Kasumi-1 (cell line): Measurements from ENCODE around the gene GUCY2C.
A peak's percentile ranks its signal among the peaks of the same experiment; 100 is the strongest.

Experiments
- DNase-seq, 2 experiments: peaks; one replicate each; lab custom pipeline; 2025; lab: John Stamatoyannopoulos, UW

Gene GUCY2C

GRCh38 chr12:14621826-14622225 is 74.6 kb downstream of the GUCY2C start:
- DNase-seq: peak in 1 of 2 experiments; percentile 10

DNA sequence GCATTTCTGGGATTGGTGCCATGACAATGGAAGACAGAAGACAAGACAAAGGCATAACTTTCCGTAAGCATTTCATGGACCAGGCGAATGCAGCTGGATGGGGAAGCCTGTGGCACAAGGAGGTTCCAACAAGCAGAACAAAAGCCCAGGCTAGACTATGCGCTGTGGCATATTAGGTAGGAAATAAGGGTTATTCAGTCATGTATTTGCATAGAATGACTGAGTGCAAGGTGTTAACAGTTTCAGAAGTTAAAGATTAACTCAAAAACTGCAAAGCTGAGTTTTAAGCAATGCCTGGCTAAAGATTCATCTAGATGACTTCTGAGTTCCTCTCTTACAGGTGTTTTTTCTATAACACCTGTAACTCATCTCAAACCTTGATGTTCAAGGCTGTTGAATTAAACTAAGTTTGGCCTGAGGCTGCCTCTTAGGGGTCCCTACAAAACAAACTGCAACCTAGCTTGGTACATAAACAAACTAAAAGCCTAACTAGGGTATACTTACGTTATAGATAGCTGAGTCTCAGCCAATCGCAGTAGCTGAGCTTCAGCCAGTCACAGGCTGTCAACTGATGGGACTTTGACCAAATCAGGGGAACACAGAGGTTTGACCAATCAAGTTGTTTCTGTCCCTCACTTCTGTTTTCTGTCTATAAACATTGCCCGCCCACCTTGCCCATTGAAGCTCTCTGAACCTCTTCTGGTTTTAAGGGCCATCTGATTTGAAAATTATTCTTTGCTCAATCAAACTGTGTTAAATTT is 76.5 kb downstream of the GUCY2C start:
- no peak for DNase-seq

- peak; percentile 16 to 40 for DNase-seq
These were observed 77.4 kb downstream of the GUCY2C start for GRCh38 chr12:14618983-14619382.

GRCh38 chr12:14614704-14615121 is 81.7 kb downstream of the GUCY2C start:
- no peak for DNase-seq

DNA sequence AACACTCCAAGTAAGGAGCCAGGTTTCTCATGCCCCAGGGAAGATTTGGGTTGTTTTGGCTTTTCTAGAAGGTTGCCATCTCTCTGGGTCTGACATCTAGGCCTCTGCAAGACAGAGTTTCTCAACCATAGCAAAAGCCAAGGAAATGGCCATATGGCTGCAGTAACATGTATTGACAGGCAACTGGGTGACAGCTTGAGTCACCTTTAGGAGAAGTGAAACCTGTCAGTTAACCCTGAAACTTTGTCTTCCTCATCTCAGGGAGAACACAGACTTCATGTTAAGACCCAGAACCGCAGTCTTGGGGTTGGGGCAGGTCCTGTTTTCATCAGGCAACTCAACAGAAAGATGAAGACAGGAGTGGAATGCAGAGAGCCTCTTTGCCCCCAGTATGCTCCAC is 82.7 kb downstream of the GUCY2C start:
- no peak for DNase-seq

- DNase-seq: no peak
These were observed 83.4 kb downstream of the GUCY2C start for GRCh38 chr12:14612898-14613445.

DNA sequence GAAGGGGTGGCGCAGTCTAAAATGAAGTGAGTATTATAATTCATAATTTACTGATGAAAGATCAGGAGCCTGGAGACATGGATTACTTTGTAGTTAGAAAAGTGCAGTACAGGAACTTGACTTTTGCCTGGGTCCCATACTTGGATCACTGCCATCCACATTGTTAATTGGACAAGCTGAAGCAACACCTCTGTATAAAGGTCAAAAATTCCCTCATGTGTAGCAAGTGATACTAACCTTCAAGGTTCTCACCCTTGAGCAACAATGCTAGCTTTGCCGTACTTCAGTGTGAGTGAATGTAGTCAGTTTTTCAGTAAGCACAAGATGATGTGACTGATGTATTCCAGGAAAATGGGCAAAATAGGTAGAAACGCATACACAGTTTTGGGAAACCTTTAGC is 84.1 kb downstream of the GUCY2C start:
- DNase-seq: no peak

GRCh38 chr12:14611640-14612203 is 84.7 kb downstream of the GUCY2C start:
- no peak for DNase-seq

DNA sequence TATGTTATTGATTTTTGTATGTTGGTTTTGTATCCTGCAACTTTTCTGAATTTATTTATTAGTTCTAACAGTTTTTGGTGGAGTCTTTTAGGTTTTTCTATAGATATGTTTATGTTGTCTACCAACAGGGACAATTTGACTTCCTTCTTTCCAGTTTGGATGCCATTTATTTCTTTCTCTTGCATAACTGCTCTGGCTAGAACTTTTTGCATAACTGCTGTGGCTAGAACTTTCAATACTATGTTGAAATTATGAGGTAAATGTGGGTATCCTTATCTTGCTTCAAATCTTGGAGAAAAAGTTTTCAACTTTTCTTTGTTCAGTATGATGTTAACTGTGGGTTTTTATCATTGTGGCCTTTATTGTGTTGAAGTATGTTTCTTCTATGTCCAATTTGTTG is 88.8 kb downstream of the GUCY2C start:
- DNase-seq: peak; percentile 19

DNA sequence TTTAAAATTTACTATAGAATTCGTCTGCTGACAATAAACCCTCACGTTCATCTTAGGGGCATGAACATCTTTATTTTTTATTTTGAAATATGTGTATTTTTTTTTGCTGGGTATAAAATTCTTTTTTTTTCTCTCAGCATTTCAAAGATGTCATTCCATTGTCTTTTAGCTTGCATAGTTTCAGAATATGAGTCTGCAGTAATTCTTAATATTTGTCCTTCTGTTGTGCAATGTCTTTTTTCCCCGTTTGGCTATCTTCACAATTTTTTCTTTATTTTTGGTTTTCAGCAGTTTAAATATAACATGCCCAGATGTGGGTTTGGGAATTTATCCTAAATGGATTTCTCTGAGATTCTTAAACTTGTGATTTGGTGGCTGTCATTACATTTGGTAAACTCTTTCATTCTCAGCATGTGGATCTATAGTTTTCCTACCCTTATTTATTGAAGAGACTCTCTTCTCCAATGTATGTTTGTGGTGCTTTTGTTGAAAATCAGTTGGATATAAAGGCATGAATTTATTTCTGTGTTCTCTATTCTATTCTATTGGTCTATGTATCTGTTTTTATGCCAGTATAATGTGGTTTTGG is 90.9 kb downstream of the GUCY2C start:
- peak; percentile 13 to 32 for DNase-seq

- DNase-seq: no peak
These were observed 94.5 kb downstream of the GUCY2C start for GRCh38 chr12:14601692-14602478.

- DNase-seq: no peak
These were observed 98.9 kb downstream of the GUCY2C start for GRCh38 chr12:14597480-14597879.

DNA sequence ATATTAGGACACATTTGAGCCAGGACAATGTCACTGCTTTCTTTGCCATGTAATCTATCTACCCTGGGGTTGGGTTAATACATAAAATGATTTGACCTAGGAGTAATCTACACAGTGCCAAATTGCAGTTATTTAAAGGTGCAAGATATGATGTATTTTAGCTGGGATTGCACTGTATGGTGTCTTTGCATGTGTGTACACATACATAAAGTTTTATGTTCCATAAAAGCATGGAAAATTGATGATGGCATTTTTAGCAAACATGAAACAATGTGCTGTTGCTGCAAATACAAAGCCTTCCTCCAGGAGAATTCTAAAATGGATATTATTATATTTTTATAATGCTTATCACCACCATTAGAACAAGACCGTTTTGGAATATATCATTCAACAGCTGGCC is 104.7 kb downstream of the GUCY2C start:
- DNase-seq: no peak

DNA sequence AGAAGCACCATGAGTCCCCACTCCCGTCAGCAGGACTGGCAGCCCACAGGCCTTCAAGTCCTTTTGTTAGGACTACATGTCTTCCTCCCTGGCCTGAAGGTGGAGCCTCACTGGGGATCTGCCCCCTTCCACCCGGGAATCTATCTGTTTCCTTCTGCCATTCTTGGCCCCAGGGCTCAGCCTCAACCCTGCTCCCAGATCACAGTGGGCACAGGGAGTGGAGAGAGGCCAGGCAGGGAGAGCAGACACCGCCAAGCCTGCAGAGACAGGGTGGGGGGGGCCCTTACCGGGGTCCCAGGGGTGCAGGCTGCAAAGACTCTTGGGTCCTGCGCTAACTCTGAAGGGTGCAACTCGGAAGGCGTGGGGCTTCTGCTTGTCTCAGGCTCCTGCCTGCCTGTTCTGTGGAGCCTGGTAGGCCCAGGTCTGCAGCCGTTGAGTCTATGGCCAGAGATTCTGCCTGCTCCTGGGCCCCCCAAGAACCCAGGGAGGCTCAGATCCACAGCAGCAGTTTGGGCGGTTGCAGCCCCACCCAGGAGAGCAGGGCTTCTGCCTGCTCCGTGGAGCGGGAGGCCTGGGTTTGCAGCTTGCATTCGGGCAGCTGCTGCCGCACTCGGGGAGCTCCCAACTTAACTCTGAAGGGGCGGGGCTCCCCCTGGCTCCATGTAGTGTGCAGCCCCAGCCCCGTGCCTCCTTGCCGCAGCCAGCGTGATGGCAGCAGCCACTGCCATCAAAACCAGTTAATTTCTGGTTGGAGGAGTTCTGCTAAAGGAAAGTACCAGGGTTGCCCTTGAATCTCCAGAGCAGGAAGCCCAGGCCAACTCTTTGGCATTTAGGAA is 107.0 kb downstream of the GUCY2C start:
- DNase-seq: no peak

- no peak for DNase-seq
These were observed 107.8 kb downstream of the GUCY2C start for GRCh38 chr12:14588571-14588970.

- DNase-seq: no peak
These were observed 117.8 kb downstream of the GUCY2C start for GRCh38 chr12:14578646-14579045.

- peak; percentile 0 to 2 for DNase-seq
These were observed 119.1 kb downstream of the GUCY2C start for GRCh38 chr12:14577344-14577743.

DNA sequence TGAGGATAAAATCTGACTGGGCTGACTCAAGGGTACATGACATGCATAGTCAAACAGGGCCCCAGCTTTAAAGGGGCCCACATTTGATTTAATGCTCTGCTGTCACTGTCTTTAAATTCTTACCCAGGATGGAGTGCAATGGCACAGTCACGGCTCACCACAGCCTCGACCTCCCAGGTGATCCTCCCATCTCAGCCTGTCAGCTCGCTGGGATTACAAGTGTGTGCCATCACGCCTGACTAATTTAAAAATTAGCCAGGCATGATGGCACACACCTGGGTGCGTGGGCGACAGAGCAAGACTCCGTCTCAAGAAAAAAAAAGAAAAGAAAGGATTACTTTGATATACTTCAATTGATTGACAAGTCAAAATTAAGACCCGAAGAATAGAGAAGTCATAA is 119.5 kb downstream of the GUCY2C start:
- DNase-seq: no peak

DNA sequence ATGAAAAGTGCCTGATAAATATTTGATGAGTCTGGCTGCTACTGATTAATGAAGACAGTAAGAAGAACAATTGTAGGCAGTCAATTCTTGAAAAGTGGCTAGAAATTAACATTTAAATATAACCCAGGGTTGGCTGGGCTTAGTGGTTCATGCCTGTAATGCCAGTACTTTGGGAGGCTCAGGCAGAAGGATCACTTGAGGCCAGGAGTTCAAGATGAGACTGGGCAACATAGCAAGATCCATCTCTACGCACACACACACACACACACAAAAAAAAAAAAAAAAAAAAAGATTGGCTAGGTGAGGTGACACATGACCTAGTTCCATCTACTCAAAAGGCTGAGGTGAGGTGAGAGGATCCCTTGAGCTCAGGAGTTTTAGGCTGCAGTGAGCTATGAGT is 120.8 kb downstream of the GUCY2C start:
- no peak for DNase-seq

DNA sequence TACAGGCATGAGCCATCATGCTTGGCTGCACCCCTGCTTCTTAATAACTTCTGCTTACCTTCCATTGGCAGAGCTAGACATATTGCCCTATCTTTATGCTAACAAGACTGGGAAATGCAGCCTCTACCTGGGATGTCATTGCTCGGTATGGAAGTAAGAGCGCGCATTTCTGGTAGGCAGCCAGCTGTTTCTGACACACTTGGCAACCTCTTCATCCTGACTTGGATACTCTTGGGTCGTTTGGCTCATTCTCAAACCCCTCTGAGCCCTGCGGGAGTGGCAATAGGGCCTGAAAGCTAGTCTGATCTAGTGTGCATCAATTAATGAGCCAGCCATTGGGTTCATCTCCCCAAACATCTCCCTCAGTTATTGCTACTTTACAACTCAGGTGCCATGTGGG is 123.3 kb downstream of the GUCY2C start:
- no peak for DNase-seq

- DNase-seq: peak in 1 of 2 experiments; percentile 0
These were observed 124.0 kb downstream of the GUCY2C start for GRCh38 chr12:14572401-14572800.
